BLaER1 (cell line): ENCODE measurements around the gene POC1B.
A peak's percentile ranks its signal among the peaks of the same experiment; 100 is the strongest.

Source experiments
- H3K27ac ChIP-seq: shearing (Covaris generic); formaldehyde crosslinking; 2 replicates; pipeline ENCODE4 v1.8.1; 2022
- H3K27me3 ChIP-seq: shearing (Covaris generic); formaldehyde crosslinking; 2 replicates; pipeline ENCODE4 v1.8.1; 2022
- H3K36me3 ChIP-seq: shearing (Covaris generic); formaldehyde crosslinking; 2 replicates; pipeline ENCODE4 v1.8.1; 2022
- H3K4me1 ChIP-seq: shearing (Covaris generic); formaldehyde crosslinking; 2 replicates; pipeline ENCODE4 v1.8.1; 2022
- H3K4me2 ChIP-seq: shearing (Covaris generic); formaldehyde crosslinking; 2 replicates; pipeline ENCODE4 v1.8.1; 2022
- H3K4me3 ChIP-seq: shearing (Covaris generic); formaldehyde crosslinking; 2 replicates; pipeline ENCODE4 v1.8.1; 2022
- H3K9ac ChIP-seq: shearing (Covaris generic); formaldehyde crosslinking; 2 replicates; pipeline ENCODE4 v1.8.1; 2022
- H3K9me3 ChIP-seq: shearing (Covaris generic); formaldehyde crosslinking; 2 replicates; pipeline ENCODE4 v1.8.1; 2022
- H4K20me1 ChIP-seq: shearing (Covaris generic); formaldehyde crosslinking; 2 replicates; pipeline ENCODE4 v1.8.1; 2022
- Cebpa-rat ChIP-seq: shearing (Covaris generic); IDR thresholded peaks from 2 replicates; pipeline ENCODE4 v1.8.1; 2022

POC1B gene

DNA sequence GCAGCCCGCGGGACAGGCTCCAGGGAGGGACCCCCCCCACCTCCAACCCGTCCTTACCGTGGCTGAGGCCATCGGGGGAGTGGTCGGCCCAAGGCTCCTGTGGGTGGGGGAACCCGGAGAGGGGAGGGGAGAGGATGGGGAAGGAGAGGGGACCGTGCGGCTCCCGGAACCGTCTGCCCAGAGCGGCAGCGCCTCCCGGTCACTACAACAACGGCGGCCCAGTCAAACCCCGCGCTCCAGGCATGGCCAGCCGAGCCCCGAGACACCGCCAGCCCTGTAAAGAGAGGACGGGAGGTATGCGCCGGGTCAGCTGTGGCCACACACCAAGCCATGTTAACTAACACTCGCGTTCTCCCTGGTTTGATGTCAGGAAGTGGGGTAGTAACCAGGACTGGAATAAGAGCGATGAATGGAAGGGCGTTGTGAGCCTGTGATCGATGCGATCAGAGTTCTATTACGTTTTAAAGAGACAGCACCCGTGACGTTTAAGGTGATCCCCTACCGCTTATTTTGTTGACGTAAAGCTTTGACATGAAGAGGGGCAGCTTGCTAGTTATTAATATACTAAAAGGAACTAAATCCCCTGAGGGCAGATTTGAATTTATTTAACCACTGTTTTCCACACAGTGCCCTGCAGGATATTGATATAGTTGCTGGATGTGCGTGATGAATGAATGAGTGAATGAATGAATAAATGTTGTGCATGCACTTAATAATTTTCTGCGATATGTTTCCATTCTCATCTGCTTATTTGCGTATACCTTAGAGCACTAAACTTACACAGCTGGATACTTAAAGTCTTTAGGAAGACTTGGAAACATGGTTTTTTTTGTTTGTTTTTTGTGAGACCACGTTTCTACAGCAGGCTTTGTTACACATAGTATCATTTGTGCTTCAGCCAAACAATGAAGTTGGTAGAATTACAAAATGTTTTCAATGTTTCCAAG, at the start of gene POC1B:
TSS of gene POC1B (minus strand) at position 224 of the 947 bp plus-strand sequence. CDS start at position 72, 152 bp downstream.
- H3K36me3 ChIP-seq, result peaks cover 18% of the 10 kb centered on the region
- peak within 1 kb of the TSS; percentile 97 for H3K4me2 ChIP-seq
- H3K27ac ChIP-seq, result peak within 1 kb of the TSS; percentile 85
- H3K9me3 ChIP-seq, result no peaks in the 10 kb centered on the region
- H3K27me3 ChIP-seq, result no peaks in the 10 kb centered on the region
- H3K4me1 ChIP-seq, result peaks cover 44% of the 10 kb centered on the region
- H4K20me1 ChIP-seq, result peaks cover 16% of the 10 kb centered on the region
- H3K4me3 ChIP-seq, result peak within 1 kb of the TSS; percentile 98
- H3K9ac ChIP-seq, result peak within 1 kb of the TSS; percentile 92
- no peak for TF ChIP-seq Cebpa-rat

DNA sequence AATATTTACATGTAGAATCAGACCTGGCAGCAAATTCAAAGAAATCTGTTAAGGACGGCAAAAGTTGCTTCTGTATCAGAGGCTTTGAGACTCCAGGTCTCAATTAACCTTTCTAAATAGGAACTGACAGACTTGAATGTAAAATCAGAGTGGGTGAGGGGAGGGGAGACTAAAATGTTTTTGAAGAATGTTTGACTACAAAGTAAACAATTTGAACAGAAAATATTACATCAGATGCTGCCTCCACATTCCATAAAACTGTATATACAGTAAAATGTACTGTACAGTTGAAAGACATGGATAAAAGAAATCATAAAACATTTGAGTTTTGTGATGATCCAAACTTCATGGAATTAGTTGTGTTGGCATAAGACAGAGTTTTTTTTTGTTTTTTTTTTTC, 49.5 kb upstream of the POC1B start:
- no peaks in the 10 kb centered on the region for H4K20me1 ChIP-seq
- no peaks in the 10 kb centered on the region for H3K36me3 ChIP-seq
- H3K4me3 ChIP-seq, result no peak overlapping the region
- H3K4me1 ChIP-seq, result no peaks in the 10 kb centered on the region
- no peak overlapping the region for H3K4me2 ChIP-seq
- H3K27ac ChIP-seq, result no peak overlapping the region
- H3K9ac ChIP-seq, result no peak overlapping the region
- no peaks in the 10 kb centered on the region for H3K9me3 ChIP-seq
- no peaks in the 10 kb centered on the region for H3K27me3 ChIP-seq
- TF ChIP-seq Cebpa-rat, result no peak

- no peak overlapping the region for H3K27ac ChIP-seq
- no peaks in the 10 kb centered on the region for H3K4me1 ChIP-seq
- no peaks in the 10 kb centered on the region for H3K27me3 ChIP-seq
- H3K9ac ChIP-seq, result no peak overlapping the region
- no peak for TF ChIP-seq Cebpa-rat
- no peaks in the 10 kb centered on the region for H4K20me1 ChIP-seq
- H3K36me3 ChIP-seq, result no peaks in the 10 kb centered on the region
- H3K9me3 ChIP-seq, result no peaks in the 10 kb centered on the region
- H3K4me2 ChIP-seq, result no peak overlapping the region
- H3K4me3 ChIP-seq, result no peak overlapping the region
Measured at GRCh38 chr12:89574736-89575208, 48.9 kb upstream of the POC1B start.

DNA sequence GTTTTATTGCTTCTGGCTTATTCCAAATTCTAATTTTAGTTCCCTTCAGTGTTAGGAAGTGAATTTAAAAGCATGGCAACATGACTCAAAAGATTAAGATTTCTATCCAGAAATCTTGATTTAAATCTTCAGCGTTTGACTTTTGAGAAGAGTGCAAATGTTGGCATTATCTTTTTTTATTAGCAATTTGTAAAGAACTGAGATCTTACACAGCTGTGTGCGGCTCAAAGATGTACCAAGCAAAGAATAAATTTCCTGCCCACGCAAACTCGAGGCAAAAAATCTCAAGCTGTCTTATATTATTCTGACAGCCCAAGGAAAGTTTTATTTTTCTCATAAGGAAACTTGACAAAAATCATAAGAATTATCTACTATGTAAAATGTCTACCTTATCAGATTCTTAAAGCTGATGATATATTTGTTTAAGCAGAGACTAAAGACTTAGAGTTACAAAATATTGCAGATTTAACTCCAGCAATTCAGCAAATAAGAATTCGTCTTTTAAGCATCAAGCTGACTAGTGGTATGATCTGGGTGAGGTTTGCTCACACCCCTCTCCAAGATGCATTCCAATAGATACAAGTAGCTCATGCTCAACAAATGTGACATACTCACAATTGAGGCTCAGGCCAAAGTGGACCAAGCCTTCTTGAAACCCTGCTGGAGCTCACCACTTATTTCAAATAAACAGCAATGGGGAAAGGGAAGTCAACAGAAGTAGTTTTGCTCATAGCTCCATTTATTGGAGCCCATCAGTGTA, 47.4 kb upstream of the POC1B start:
- H3K4me3 ChIP-seq, result no peak overlapping the region
- no peak overlapping the region for H3K27ac ChIP-seq
- H4K20me1 ChIP-seq, result no peaks in the 10 kb centered on the region

DNA sequence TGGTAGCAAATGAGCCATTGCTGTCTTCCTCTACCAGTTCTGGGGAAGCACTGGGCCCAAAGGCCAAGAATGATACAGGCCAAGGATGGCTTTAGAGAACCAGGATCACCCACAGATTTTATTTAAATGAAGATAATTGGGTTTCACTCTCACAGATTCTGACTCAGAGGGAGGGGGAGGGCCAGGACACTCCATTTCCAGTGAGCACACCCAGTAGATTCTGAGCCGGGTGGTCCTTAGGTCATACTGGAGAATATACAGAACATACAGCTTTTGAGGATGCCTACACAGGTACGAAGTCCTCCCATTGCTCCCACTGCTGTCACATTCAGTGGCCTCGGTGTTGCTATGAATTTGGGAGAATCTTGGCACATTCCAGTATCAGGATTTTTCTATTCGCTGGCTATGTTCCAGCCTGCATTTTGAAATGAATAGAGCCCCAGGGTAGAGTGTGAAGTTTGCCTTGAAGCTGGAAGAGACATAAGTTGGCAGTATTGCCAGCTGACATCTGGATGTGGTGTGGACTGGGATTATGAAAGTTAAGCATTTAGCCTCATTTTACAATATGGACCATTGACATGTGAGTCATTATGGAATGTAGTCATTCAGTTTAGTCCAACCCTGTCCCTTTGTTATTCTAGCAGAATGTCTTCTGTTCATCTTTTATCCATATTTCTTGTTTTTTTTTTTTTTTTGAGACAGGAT, 45.8 kb upstream of the POC1B start:
- TF ChIP-seq Cebpa-rat, result no peak
- H3K4me3 ChIP-seq, result no peak overlapping the region
- no peak overlapping the region for H3K4me2 ChIP-seq
- H3K36me3 ChIP-seq, result no peaks in the 10 kb centered on the region
- no peaks in the 10 kb centered on the region for H3K27me3 ChIP-seq
- H4K20me1 ChIP-seq, result no peaks in the 10 kb centered on the region
- no peaks in the 10 kb centered on the region for H3K4me1 ChIP-seq
- no peak overlapping the region for H3K27ac ChIP-seq
- H3K9me3 ChIP-seq, result no peaks in the 10 kb centered on the region
- H3K9ac ChIP-seq, result no peak overlapping the region

More for the DNA sequence above, 47.4 kb upstream of the POC1B start:
- H3K4me2 ChIP-seq, result no peak overlapping the region
- H3K36me3 ChIP-seq, result no peaks in the 10 kb centered on the region
- no peaks in the 10 kb centered on the region for H3K4me1 ChIP-seq
- TF ChIP-seq Cebpa-rat, result no peak
- H3K9me3 ChIP-seq, result no peaks in the 10 kb centered on the region
- no peak overlapping the region for H3K9ac ChIP-seq
- no peaks in the 10 kb centered on the region for H3K27me3 ChIP-seq

DNA sequence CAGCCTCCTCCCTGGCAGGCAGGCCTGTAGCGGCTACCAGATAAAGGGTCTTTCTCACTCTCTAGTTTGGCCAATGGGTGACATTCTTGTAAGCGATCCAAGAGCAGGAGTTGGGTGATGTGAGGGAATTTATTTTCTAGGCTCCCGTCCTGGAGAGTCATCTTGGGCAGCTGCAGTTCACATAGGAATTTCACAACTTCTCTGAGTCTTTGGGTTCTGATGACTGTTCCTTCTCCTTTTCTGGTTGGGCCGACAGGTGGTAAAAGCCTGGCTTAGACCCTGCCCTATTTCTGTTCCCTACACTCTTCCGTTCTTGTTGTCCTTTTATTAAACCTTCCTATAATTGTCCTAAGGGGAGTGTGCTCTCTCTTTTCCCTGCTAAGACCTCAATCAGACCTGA, 42.6 kb upstream of the POC1B start:
- Histone ChIP-seq H3K27me3 (no peaks in the 10 kb centered on the region), H3K4me2 (no peak overlapping the region), H3K9me3 (no peaks in the 10 kb centered on the region), H4K20me1 (no peaks in the 10 kb centered on the region), H3K4me3 (no peak overlapping the region), H3K9ac (no peak overlapping the region), H3K27ac (no peak overlapping the region), H3K4me1 (no peaks in the 10 kb centered on the region), H3K36me3 (no peaks in the 10 kb centered on the region)
- TF ChIP-seq Cebpa-rat, result no peak

DNA sequence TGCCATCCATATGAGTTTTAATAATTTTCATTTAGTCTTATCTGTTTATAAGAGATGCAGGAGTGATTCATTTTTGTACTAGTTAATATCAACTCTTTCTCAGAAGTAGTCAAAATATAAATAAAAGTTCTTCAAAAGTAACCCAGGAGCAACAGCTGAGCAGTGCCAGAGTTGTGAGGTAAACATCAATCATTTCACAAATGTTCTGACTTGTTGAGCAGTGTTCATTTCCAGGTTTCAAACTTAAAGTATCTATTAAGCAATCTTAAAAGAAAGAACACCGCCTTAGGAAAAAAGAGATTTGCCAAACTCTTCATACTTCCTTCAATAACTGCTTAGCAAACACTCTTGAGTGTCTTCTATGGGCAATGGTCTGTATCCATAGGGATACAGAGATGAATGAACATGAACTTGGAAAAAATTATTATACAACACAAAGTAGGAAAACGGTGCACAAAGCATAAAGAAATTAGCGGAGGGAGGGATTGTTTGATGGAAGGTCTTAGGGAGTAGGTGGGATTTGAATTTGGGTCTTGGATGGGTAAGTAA, 41.9 kb upstream of the POC1B start:
- TF ChIP-seq Cebpa-rat, result no peak
- Histone ChIP-seq H4K20me1 (no peaks in the 10 kb centered on the region), H3K36me3 (no peaks in the 10 kb centered on the region), H3K4me1 (no peaks in the 10 kb centered on the region), H3K9me3 (no peaks in the 10 kb centered on the region), H3K4me3 (no peak overlapping the region), H3K27me3 (no peaks in the 10 kb centered on the region), H3K9ac (no peak overlapping the region), H3K27ac (no peak overlapping the region), H3K4me2 (no peak overlapping the region)

- Histone ChIP-seq H3K4me2 (no peak overlapping the region), H4K20me1 (no peaks in the 10 kb centered on the region), H3K27me3 (no peaks in the 10 kb centered on the region), H3K9me3 (no peaks in the 10 kb centered on the region), H3K27ac (no peak overlapping the region), H3K4me3 (no peak overlapping the region), H3K4me1 (no peaks in the 10 kb centered on the region), H3K36me3 (no peaks in the 10 kb centered on the region), H3K9ac (no peak overlapping the region)
- TF ChIP-seq Cebpa-rat, result no peak
Measured at GRCh38 chr12:89566615-89567014, 40.8 kb upstream of the POC1B start.

GRCh38 chr12:89565002-89565401, 39.2 kb upstream of the POC1B start:
- Histone ChIP-seq H3K9ac (no peak overlapping the region), H3K36me3 (no peaks in the 10 kb centered on the region), H3K4me1 (no peaks in the 10 kb centered on the region), H3K4me2 (no peak overlapping the region), H3K27ac (no peak overlapping the region), H3K4me3 (no peak overlapping the region), H4K20me1 (no peaks in the 10 kb centered on the region), H3K9me3 (no peaks in the 10 kb centered on the region), H3K27me3 (no peaks in the 10 kb centered on the region)
- TF ChIP-seq Cebpa-rat, result no peak
